ENCODE results near the gene LRMDA. TPM values are rescaled to one million over a fixed set of nuclear protein-coding genes. Genes with fewer than 3 reads are reported as not detected.
A peak's percentile ranks its signal among the peaks of the same experiment; 100 is the strongest.

LRMDA gene
- total and polyA plus RNA-seq, 2 of the 13 experiments (the other 11 are each of a cell fraction or from before 2014, with no cell fraction given) = 13.4 to 22.0 TPM

DNA sequence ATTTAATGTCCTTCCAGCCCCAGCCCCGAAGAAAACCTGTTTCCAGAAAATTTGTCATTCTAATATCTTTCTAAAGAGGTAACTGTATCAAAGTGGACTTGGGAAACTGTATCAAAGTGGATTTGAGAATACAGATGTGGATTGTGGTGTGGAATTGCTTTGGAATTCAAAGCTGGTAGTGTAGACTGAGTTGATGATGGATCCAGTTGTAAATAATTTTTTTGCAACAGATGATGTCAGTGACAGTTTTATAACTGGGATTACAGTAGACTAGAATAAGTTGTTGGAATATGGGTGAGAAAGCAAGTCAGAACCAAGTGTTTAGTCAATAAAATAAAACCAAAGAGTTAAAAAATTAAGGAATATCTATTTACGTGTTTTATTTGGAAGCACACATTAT, 202.1 kb downstream of the LRMDA start (continued):
- no peak for TF ChIP-seq ZNF207 (IDR thresholded peaks at IDR 0.05; ENCODE audit: borderline replicate concordance)
- TF ChIP-seq ZFAT (CRISPR knock-in tag; conservative IDR thresholded peaks at IDR 0.05) = no peak
- no peak for TF ChIP-seq TMF1 (CRISPR knock-in tag; IDR thresholded peaks at IDR 0.05; ENCODE audit: low read depth)
- no peak for TF ChIP-seq ATF1 (CRISPR knock-in tag; IDR thresholded peaks at IDR 0.05)
- TF ChIP-seq GLI4 (CRISPR knock-in tag; IDR thresholded peaks at IDR 0.05; ENCODE audit: borderline replicate concordance) = no peak

DNA sequence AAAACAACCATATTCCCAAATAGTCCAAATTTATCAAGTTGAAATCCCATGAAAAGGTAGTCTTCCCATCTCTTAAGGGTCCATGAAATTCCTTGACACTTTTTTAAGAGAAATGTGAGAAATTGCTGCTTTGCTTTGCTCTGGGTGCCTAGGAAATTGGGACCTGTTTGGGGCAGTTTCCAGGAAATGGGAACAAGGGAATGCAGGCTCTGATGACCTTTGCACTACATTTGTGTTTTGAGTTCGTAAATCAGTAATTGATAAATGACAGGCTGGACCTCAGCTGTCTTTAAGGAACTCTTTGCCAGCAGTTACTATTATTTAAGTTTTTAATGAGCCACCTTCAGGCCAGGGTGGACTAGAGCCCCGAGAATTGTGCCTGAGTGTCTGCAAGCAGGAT, 203.5 kb downstream of the LRMDA start:
- no peak for ATAC-seq
- Histone ChIP-seq H3K27ac (ENCODE audit: extremely low read length, insufficient read depth, low read length) (no peak overlapping the region), H3K36me3 (replicated peaks in 1 of 2; ENCODE audit: control insufficient read depth in 1 of 2, insufficient read depth in 2 of 2, low read length in 2 of 2) (no peaks in the 10 kb centered on the region), H3K4me2 (ENCODE audit: low read depth, low read length) (peak overlapping the region; percentile 31), H3K27me3 (ENCODE audit: control insufficient read depth in 1 of 2, insufficient read depth in 2 of 2, low read length in 2 of 2) (no peaks in the 10 kb centered on the region), H3K79me2 (ENCODE audit: insufficient read depth, low read length) (peaks cover 2% of the 10 kb centered on the region), H2AFZ (ENCODE audit: low read length) (no peak overlapping the region), H3K9ac (ENCODE audit: insufficient read depth, low read depth, low read length) (no peak overlapping the region), H3K4me1 (ENCODE audit: insufficient read depth, low read length) (peaks cover 54% of the 10 kb centered on the region), H3K9me3 (ENCODE audit: low read length) (no peaks in the 10 kb centered on the region), H3K4me3 (replicated peaks in 1 of 3; ENCODE audit: insufficient read depth in 1 of 3, low read depth in 2 of 3, low read length in 3 of 3) (no peak overlapping the region), H4K20me1 (ENCODE audit: insufficient read depth, low read length) (no peaks in the 10 kb centered on the region)
- FAIRE-seq = no peak
- BruUV-seq (replicated peaks) = no TSS peak
- ChIA-PET POLR2A (no interaction called here), CTCF (ENCODE audit: low intra/inter-chr PET ratio, low total read pairs) (no interaction called here)
- 70% methylated on average over 2 of the region's 2 CpGs for WGBS (ENCODE audit: low lambda C conversion rate)
- intact Hi-C loops (cut with micrococcal nuclease; ENCODE audit: unreplicated experiment) = no loop called here
- DNase-seq (ENCODE audit: low spot score) = peak; percentile 21
- in situ Hi-C loops (cut with HindIII; ENCODE audit: extremely low pct_ligation_motif_present, low pct_unique_long_range_greater_than_20kb) = no loop called here
- TF ChIP-seq ZNF629 (CRISPR knock-in tag; conservative IDR thresholded peaks at IDR 0.05) (peak; percentile 87), JUNB (CRISPR knock-in tag; IDR thresholded peaks at IDR 0.05; ENCODE audit: borderline replicate concordance) (no peak), GTF3A (CRISPR knock-in tag; conservative IDR thresholded peaks at IDR 0.05) (no peak), RFX3 (CRISPR knock-in tag; IDR thresholded peaks at IDR 0.05) (no peak), MBNL3 (CRISPR knock-in tag; conservative IDR thresholded peaks at IDR 0.05) (no peak), NFATC3 (CRISPR knock-in tag; IDR thresholded peaks at IDR 0.05) (no peak), JUND (CRISPR knock-in tag; IDR thresholded peaks at IDR 0.05) (no peak), RXRB (CRISPR knock-in tag; IDR thresholded peaks at IDR 0.05; ENCODE audit: borderline replicate concordance) (peak; percentile 78; the same call in 1 of the 2 replicates), ZNF782 (CRISPR knock-in tag; IDR thresholded peaks at IDR 0.05; ENCODE audit: borderline replicate concordance) (no peak), ZNF558 (CRISPR knock-in tag; IDR thresholded peaks at IDR 0.05; ENCODE audit: borderline replicate concordance) (no peak), POLR2AphosphoS5 (IDR thresholded peaks at IDR 0.05; ENCODE audit: low read depth, low read length) (no peak), ZSCAN21 (CRISPR knock-in tag; IDR thresholded peaks at IDR 0.05; ENCODE audit: borderline replicate concordance) (no peak), EZH2 (conservative IDR thresholded peaks at IDR 0.05; ENCODE audit: low read depth, low read length) (no peak), PAF1 (CRISPR knock-in tag; IDR thresholded peaks at IDR 0.05) (no peak), MIER2 (CRISPR knock-in tag; IDR thresholded peaks at IDR 0.05) (no peak), KAT7 (CRISPR knock-in tag; IDR thresholded peaks at IDR 0.05; ENCODE audit: borderline replicate concordance) (no peak), ATRX (CRISPR knock-in tag; IDR thresholded peaks at IDR 0.05; ENCODE audit: borderline replicate concordance) (no peak), ZNF768 (CRISPR knock-in tag; IDR thresholded peaks at IDR 0.05) (no peak), KLF15 (CRISPR knock-in tag; IDR thresholded peaks at IDR 0.05; ENCODE audit: borderline replicate concordance) (no peak), BRCA1 (CRISPR knock-in tag; IDR thresholded peaks at IDR 0.05) (no peak)
- TF ChIP-seq, protein P1, sequence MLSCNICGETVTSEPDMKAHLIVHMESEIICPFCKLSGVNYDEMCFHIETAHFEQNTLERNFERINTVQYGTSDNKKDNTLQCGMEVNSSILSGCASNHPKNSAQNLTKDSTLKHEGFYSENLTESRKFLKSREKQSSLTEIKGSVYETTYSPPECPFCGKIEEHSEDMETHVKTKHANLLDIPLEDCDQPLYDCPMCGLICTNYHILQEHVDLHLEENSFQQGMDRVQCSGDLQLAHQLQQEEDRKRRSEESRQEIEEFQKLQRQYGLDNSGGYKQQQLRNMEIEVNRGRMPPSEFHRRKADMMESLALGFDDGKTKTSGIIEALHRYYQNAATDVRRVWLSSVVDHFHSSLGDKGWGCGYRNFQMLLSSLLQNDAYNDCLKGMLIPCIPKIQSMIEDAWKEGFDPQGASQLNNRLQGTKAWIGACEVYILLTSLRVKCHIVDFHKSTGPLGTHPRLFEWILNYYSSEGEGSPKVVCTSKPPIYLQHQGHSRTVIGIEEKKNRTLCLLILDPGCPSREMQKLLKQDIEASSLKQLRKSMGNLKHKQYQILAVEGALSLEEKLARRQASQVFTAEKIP (CRISPR knock-in tag; IDR thresholded peaks at IDR 0.05; ENCODE audit: borderline replicate concordance) = no peak
- TF ChIP-seq, protein P2, sequence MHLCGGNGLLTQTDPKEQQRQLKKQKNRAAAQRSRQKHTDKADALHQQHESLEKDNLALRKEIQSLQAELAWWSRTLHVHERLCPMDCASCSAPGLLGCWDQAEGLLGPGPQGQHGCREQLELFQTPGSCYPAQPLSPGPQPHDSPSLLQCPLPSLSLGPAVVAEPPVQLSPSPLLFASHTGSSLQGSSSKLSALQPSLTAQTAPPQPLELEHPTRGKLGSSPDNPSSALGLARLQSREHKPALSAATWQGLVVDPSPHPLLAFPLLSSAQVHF (CRISPR knock-in tag; IDR thresholded peaks at IDR 0.05) = no peak

All from HepG2 (cell line).